HG03097 (cell line): ENCODE data around the gene FADD.
"Not testable (repeated sequence)": the region's sequence is repeated elsewhere in the genome, so short reads cannot be mapped to it uniquely, and the experiment has no call there.

ENCODE experiments used
- ATAC-seq: cut with Tn5 transposase; IDR thresholded peaks from one replicate; pipeline ENCODE4 v1.9.1; 2021; ENCODE audit not compliant: unreplicated experiment, low FRiP score

The FADD gene

DNA sequence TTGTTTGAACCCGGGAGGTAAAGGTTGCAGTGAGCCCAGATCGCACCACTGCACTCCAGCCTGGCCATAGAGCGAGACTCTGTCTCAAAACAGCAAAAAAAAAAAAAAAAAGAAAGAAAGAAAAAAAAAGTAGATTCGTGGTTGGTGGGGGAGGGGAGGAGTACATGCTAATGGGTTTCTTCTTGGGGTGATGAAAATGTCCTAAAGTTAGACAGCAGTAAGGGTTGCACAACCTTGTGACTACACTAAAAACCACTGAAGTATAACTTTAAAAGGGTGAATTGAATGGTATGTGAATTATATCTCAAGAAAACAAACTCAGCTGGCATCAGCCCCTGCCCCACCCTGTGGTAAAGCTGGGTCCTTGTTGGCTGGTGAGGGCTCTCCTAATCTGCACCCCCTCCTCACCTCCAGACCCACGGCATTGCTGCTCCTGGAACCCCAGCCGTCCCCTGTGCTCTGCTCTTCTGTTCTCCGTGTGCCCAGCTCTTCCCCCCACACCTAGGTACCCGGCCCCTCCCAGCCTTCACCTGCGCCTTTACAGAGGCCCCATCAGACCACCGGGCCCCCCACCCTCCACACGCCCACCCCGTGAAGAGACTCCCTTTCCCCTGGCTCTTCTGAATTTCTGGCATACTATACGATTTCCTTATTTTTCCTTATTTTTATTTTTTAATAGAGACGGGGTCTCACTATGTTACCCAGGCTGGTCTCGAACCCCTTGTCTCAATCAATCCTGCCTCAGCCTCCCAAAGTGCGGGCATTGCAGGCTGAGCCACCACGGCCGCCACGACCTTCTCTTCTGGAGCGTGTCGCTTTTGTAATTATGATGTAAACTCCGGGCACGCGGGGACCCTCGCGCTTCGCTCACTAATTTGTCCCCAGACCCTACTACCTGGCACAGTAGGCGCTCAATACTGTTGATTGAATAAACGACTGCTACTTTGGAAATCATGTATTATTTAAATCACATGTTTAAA, 924 bp upstream of the FADD start:
- ATAC-seq: no peak

DNA sequence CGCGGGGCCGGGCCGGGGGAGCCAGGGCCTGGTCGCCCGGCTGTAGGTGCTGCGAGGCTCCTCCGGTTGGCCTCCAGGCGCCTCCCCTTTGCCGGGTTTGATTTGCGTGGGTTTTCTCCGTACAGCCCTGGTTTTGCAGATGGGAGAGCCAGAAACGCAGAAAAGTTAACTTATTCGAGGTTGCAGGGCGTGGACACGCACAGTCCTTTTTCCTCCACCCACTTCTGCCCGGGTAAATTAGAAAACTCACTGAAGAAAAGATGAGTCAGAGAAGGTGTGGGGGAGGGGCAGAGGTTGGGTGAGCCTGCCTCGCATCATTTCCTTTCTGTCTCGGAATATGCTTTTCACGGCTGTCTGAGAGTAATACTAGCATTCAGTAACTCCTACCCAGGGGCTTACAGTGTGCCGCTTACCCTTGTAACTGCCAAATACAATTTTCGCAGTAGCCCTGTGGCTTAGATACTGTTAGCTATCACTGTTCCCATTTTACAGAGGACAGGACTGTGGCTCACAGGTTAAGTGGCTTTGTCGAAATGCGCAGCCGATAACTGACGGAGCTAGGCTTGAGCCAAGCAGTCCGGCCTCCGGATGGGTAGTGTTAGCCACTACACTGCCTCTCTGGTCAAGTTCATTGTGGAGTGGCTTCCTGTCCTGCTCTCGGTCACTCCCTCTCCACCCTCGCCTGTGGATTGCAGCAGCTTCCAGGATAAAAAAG, 812 bp downstream of the FADD start:
- ATAC-seq: peak; percentile 24

DNA sequence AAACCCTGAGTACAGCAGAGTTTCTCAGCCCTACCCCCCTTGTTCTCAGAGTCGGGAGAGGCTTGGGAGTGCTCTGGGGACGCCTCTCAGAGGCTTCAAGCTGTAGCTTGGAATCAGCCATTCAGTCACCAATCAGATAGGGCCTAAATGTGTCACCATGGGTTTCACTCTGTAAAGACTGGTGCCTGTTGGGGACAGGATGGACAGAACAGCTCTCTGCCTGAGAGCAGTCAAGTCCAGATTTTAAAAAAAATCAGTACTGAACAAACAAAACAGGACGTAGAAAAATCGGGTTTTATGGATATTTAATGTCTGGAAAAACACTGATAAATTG, 1.3 kb downstream of the FADD start:
- ATAC-seq: no peak

DNA sequence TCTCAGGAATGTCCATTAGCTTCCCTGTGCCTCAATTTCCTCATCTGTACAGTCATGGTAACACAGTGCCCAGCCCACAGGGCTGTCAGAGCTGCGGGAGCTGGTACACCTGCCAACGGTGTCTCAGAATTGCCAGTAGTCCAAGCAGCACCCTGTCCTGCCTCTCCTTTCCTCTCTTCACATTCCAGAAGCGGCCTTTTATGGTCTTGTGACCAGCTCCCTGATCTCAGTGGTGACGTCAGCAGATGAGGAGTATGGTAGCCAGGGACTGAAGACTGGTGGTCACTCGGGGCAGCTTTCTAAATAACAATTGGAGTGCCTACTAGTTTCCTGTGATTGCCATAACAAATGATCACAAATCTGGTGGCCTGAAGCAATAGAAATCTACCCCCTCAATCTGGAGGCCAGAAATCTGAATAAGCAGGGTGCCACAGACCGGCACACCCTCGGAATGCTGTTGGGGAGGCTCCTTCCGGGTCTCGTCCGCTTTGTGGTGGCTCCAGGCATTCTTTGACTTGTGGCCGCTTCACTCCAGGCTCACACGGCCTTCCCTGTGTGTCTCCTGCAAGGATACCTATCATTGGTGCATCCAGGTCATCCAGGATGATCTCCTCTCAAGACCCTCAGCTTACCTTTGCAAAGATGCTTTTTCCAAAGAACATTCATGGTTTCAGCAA, 2.1 kb downstream of the FADD start:
- no peak for ATAC-seq

DNA sequence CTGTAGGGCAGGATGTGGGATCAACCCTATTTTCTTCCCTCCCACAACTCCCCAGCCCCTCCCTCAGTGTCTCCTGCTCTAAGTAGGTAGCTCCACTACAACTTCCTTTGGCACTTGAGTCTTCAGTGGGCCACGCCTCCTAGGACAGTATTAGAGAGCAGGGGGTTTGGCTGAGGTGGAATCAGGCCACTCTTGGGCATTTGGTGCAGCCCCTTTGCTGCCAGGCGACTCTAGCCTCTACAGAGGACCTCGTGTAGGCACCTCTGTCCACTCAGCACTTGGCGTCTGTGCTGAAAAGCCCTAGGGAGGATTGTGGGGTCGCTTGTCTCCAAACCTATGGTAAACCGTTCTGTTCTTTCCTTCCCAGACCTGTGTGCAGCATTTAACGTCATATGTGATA, 2.7 kb downstream of the FADD start:
- ATAC-seq: no peak

DNA sequence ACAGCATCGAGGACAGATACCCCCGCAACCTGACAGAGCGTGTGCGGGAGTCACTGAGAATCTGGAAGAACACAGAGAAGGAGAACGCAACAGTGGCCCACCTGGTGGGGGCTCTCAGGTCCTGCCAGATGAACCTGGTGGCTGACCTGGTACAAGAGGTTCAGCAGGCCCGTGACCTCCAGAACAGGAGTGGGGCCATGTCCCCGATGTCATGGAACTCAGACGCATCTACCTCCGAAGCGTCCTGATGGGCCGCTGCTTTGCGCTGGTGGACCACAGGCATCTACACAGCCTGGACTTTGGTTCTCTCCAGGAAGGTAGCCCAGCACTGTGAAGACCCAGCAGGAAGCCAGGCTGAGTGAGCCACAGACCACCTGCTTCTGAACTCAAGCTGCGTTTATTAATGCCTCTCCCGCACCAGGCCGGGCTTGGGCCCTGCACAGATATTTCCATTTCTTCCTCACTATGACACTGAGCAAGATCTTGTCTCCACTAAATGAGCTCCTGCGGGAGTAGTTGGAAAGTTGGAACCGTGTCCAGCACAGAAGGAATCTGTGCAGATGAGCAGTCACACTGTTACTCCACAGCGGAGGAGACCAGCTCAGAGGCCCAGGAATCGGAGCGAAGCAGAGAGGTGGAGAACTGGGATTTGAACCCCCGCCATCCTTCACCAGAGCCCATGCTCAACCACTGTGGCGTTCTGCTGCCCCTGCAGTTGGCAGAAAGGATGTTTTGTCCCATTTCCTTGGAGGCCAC, 3.3 kb downstream of the FADD start:
- ATAC-seq: no peak

DNA sequence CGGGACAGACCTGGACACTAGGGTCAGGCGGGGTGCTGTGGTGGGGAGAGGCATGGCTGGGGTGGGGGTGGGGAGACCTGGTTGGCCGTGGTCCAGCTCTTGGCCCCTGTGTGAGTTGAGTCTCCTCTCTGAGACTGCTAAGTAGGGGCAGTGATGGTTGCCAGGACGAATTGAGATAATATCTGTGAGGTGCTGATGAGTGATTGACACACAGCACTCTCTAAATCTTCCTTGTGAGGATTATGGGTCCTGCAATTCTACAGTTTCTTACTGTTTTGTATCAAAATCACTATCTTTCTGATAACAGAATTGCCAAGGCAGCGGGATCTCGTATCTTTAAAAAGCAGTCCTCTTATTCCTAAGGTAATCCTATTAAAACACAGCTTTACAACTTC, 3.9 kb downstream of the FADD start:
- no peak for ATAC-seq

DNA sequence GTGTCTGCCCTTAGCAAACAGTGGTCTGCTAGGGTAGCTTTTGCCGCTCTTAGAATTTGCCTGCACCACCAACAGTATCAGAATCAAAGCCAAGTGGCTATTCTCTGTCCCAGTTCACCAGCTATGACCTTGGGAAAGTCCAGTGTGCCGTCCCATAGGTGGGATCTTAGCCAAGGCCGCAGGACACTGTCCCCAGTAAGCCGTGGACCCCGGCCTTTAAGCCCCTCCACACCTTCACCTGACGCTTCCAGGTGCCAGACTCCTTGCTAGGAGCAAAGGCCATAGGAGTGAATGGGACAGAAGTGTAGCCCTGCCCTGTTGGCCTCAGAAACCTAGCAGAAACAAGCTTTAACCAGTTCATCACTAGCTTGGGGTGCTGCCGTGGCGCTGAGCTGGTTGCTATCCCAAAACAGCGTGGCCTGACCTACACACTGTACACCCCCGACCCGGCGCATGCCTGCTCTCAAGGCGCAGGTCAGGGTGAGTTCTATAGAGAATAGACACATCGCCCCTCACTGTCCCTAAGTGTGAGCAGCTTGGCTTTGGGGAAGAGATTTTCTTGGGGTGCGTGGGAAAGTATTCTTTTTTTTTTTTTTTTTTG, 4.5 kb downstream of the FADD start:
- ATAC-seq: no peak

DNA sequence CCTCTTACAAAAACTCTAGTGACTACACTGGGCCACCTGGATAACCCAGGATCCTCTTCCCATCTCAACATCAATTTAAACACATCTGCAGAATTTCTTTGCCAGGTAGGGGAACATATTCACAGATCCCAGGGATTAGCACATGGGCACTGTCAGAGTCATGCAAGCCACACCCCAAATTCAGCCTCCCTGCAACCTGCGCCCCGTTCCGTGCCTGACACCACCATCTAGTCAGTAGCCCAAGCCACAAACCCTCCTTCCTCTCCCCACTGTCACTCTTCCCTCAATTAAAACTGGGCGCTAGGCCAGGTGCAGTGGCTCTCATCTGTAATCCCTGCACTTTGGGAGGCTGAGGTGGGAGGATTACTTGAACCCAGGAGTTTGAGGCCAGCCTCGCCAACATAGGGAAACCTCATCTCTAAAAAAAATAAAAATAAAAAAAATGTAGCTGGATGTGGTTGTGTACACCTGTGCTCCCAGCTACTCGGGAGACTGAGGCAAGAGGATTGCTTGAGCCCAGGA, 6.4 kb downstream of the FADD start:
- ATAC-seq: no peak

DNA sequence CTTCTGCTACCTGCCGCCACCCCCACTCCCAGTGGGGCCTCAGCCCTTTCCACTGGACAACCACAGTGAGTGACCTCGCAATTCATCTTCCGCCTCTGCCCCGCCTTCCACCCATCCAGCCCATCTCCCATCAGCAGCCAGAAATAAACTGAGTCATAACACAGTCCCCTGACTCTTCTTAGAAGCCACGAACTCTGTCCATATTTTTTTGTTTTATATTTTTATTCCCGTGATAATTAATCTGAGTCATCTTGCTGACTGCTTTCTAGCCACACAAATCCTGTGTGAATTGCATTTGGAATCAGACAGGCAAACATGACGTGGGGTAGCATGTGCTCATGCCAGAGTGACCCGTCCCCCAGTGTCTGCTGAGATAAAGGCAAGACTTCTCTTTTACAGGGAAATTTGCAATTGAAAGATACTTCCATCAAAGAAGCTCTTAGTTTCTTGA, 7.0 kb downstream of the FADD start:
- ATAC-seq: no peak

DNA sequence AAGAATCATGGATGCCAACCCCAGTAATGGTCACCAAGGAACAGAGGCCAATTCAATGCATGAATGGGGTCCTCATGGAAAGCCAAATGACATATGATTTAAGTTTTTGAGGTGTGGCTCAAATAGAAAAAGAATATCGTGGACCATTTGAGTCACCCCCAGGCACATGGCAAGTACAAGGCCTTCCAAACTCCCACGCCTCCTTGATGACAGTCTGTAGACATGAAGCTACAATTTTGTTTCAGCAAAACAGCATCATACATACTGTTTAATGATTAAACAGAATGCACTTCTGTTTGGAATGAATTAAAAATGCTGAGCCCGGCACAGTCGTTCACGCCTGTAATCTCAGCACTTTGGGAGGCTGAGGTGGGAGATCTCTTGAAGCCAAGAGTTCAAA, 7.4 kb downstream of the FADD start:
- ATAC-seq: no peak

DNA sequence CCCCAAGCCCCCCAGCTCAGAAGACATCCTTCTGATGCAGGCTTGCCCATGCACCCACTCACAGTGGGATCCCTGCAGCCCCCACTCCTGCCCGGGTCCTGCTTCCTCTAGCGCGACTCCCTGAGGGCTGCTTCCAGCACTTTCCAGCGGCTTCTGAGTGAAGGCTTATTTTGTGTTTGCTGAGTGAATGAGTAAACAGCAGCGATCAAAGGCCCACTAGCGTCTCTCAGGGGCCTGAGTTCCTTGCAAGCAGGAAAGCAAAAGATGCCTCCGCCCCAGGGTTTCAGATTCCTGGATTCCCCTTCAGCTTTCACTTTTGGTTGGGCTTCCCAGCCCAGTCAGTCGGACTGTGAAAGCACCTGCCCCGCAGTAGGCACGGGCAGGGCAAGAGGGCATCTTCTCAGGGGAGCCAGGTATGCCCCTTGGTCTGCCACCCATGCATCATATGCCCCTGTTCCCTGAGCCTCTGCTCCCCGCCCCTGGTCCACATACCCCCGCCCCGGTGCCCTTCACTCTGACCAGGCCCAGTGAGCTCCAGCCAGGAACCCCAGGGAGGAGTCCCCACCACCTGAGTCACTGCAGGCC, 9.2 kb downstream of the FADD start:
- ATAC-seq: no peak

DNA sequence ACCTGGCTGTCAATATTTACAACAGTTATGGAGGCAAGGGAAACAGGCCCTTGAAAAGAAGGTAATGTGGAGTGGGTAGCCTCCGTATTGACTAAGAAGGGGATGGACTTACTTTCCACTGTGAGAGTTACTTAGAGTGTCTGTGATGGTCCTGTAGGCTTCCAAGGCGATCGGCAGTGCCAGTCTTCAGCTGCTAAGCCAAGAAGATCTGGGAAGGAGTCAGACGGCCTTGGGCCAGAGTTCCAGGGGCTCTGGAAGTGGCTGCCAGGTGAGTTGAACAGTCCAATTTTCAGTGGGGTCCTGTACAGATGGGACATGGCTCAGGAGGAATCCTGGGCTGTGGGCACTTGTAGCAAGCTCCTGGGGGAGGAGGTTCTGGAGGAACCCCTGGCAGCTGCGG, 14.3 kb downstream of the FADD start:
- ATAC-seq: not testable (repeated sequence)

DNA sequence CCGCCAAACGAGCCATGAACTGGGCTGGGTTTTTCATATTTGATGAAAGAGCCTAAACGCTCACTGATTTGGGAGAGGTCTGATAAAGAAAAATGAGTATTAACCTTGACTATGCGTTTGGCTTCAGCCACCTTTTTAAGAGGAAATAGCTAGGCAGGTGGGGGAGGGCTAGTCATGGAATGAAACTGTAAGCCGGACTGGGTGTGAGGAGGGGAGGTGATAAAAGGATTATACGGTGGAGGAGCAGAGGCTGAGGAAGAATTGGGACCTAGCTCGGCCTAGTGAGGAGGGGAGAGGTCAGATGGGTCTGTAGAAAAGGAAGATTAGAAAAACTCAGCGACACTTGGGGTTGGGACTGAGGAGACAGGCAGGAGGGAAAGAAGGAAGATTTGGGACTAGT, 15.0 kb downstream of the FADD start:
- not testable (repeated sequence) for ATAC-seq

DNA sequence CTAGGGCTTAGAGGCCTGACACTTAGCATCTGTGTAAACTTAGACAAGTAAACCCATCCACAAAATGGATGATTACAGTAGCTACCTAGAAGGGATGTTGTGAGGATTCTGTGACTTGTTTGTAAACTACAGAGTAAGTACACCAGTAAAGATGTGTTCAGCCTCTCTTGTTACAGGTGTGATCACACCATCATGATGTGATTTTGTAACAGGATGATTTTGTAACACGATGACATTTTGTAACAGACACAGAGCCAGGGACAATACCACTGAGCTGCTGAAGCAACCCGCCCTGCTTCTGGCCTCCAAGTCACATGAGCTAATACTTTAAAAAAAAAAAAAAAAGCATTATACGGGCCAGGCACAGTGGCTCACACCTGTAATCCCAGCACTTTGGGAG, 17.0 kb downstream of the FADD start:
- no peak for ATAC-seq

DNA sequence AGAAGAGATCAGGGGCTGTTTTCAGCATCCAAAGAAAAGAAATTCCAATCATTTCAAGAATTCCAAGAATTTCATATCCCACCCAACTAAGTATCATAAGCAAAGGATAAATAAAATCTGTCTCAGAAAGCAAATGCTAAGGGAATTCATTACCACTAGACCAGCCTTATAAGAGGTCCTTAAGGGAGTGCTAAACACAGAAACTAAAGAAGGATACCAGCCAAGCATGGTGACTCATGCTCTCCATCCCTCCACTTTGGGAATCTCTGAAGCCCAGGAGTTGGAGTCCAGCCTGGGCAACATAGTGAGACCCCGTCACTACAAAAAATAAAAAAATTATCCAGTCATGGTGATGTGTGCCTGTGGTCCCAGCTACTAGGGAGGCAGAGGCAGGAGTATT, 17.8 kb downstream of the FADD start:
- no peak for ATAC-seq

DNA sequence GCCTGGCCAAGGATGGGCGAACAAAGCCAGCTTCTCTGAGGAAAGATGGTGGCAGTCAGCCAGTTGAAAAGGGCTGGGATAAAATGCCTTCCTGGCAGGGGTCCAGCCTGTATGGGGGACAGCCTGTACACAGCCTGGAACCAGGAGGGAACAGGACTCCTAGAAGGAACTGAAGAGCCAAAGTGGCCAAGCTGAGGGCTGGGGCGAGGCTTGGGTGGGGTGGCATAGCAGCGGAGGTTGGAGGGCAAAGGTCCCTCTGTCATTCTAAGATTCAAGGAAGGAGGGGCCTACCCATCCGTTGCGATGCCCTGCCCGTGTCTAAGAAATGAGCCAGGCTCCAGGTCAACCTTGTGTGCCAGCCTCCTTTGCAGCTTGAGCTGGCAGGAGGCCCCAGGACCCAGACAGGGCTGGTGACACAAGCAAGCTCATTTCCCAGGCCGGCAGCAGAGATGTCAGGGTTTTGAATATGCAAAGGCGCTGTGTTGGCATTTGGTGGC, 22.6 kb downstream of the FADD start:
- no peak for ATAC-seq

DNA sequence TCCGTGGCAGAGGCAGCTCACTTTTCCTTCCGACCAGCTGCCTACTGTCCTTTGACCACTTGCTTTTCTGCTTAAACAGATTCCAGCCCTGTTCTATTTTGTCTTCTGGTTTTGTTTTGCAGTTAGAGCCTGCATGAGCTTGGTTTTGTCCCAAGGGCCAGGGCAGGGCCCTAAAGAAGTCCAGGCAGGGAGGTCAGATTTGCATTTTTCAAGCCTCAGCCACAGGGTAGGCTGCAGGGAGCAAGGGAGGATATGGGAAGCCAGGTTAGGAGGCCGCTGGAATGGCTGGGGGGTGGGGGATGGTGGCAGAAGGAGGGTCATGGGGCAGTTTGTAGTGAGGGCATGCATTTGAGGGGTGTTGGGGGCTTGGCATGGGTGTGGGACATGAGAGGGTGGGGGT, 23.1 kb downstream of the FADD start:
- ATAC-seq: no peak

DNA sequence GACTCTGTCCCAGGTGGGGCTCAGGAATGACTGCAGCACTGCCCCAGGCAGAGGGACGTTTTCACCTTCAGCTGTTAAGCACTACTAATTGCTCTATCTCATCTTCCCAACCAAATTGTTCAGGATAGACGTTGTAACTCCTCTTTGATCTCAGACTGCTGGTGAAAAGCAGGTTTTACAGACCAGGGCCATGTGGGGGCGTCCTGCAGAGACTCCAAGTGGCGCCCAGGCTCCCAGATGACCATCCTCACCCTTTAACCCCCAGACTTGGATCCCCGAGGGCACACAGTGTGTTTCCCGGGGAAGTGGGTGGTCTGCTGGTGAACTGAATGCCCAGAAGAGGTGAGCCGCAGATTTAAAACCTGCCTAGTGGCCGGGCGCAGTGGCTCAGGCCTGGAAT, 23.9 kb downstream of the FADD start:
- no peak for ATAC-seq

DNA sequence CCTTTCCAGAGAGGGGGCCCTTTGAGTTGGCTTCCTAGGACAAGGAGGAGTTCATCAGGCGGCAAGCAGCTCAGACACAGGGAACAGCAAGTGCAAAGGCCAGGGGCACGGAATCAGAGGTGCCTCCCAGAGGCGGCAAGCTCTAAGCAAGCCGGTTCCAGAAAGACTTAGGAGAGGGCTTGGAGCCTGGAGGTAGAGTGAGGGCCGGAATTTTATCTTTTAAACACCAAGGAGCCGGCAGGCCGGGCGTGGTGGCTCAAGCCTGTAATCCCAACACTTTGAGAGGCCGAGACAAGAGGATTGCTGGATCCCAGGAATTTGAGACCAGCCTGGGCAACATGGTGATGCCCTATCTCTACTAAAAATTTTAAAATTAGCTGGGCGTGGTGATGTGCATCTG, 26.6 kb downstream of the FADD start:
- no peak for ATAC-seq
